Thoracic aorta (tissue), 2 donors: Measurements from ENCODE around the gene UCN. TPM values are rescaled to one million over a fixed set of nuclear protein-coding genes. Genes with fewer than 3 reads are reported as not detected.

ENCODE experiments used
- ATAC-seq: fragments of 150-250 bp; one replicate; pipeline ENCODE4 v1.8.0; 2017; ENCODE audit warnings: low read depth; ENCODE audit not compliant: insufficient number of reproducible peaks, low FRiP score
- DNase-seq: peaks from one replicate; pipeline ENCODE4 v3.0.0-alpha.2; 2020; ENCODE audit warnings: low spot score
- H3K27ac ChIP-seq, 2 donors: fragments of 200-600 bp; sonication (generic); 1 replicate in 1 of 2; 2 replicates in 1 of 2; pipeline ENCODE4 v1.5.1; 2016; ENCODE audit warnings: mild to moderate bottlenecking in 2 of 2, moderate library complexity in 2 of 2
- H3K27me3 ChIP-seq: fragments of 200-600 bp; sonication (generic); replicated peaks from 2 replicates; pipeline ENCODE4 v1.6.0; 2016; ENCODE audit warnings: mild to moderate bottlenecking; ENCODE audit not compliant: insufficient read depth
- H3K36me3 ChIP-seq: fragments of 200-600 bp; sonication (generic); one replicate; pipeline ENCODE4 v1.5.1; 2016
- H3K4me1 ChIP-seq, 2 donors: fragments of 200-600 bp; sonication (generic); 1 replicate in 1 of 2; 2 replicates in 1 of 2; pipeline versions ENCODE4 v1.5.1 to v1.6.0; 2016; ENCODE audit warnings: low read depth in 2 of 2, mild to moderate bottlenecking in 1 of 2; ENCODE audit not compliant: control insufficient read depth in 1 of 2
- H3K4me3 ChIP-seq: fragments of 200-600 bp; sonication (generic); 2 replicates; pipeline ENCODE4 v1.5.1; 2016; ENCODE audit warnings: mild to moderate bottlenecking
- H3K9me3 ChIP-seq: fragments of 200-600 bp; sonication (generic); 2 replicates; pipeline ENCODE4 v1.5.1; 2016
- total RNA-seq, 2 donors: library from RNA; depleted of rRNA; stranded (reverse); fragments of >200 nt; gene quantifications; one replicate each; pipeline versions ENCODE4 v1.1.0 to v1.2.3, GENCODE V29; 2016
- TF ChIP-seq, protein P1 (sequence below): fragments of 200-600 bp; sonication (generic); IDR thresholded peaks from one replicate; pipeline ENCODE4 v1.5.1; 2019; ENCODE audit warnings: antibody characterized with exemption

Gene UCN, protein sequence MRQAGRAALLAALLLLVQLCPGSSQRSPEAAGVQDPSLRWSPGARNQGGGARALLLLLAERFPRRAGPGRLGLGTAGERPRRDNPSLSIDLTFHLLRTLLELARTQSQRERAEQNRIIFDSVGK
- total RNA-seq: 1 to 10 TPM in 1 of 2 donors, not detected in 1; 1.8 TPM

DNA sequence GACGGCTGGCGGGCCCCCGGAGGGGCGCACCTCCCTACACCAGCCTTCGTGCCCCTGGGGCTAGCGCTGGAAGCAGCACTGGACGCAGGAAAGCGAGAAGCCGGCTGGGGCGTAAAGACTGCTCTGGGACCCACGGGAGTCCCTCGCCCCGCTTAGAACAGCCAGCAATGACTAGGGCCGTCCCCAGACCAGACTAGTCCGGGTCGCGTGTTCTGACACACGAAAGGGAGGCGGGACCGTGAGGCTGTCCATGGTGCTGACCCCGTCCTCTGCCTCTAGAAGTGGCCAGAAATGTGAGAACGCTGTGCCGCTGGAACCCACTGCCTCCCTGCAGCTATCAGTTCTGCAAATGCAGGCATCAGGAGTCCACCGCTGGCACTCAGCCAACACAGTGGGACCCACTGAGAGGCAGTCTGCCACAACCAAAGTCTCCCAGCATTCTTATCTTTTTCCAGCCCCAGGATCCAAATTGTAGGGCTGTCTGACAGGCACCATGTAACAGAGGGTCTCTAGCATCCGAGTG, at the start of gene UCN:
Gene UCN, minus strand, starts transcription at position 87 of the 523 bp plus-strand sequence. CDS start 550 bp downstream, outside the sequence.
- ATAC-seq: no peak
- no peak within 1 kb of the TSS for H3K4me3 ChIP-seq
- H3K9me3 ChIP-seq: no peaks in the 10 kb centered on the region
- H3K36me3 ChIP-seq: peaks cover 4% of the 10 kb centered on the region
- H3K4me1 ChIP-seq: peaks cover 5 to 20% of the 10 kb centered on the region in 2 donors
- no peaks in the 10 kb centered on the region for H3K27me3 ChIP-seq
- TF ChIP-seq, protein P1, sequence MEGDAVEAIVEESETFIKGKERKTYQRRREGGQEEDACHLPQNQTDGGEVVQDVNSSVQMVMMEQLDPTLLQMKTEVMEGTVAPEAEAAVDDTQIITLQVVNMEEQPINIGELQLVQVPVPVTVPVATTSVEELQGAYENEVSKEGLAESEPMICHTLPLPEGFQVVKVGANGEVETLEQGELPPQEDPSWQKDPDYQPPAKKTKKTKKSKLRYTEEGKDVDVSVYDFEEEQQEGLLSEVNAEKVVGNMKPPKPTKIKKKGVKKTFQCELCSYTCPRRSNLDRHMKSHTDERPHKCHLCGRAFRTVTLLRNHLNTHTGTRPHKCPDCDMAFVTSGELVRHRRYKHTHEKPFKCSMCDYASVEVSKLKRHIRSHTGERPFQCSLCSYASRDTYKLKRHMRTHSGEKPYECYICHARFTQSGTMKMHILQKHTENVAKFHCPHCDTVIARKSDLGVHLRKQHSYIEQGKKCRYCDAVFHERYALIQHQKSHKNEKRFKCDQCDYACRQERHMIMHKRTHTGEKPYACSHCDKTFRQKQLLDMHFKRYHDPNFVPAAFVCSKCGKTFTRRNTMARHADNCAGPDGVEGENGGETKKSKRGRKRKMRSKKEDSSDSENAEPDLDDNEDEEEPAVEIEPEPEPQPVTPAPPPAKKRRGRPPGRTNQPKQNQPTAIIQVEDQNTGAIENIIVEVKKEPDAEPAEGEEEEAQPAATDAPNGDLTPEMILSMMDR: no peak
- H3K27ac ChIP-seq: no peak within 1 kb of the TSS
- DNase-seq: no peak

DNA sequence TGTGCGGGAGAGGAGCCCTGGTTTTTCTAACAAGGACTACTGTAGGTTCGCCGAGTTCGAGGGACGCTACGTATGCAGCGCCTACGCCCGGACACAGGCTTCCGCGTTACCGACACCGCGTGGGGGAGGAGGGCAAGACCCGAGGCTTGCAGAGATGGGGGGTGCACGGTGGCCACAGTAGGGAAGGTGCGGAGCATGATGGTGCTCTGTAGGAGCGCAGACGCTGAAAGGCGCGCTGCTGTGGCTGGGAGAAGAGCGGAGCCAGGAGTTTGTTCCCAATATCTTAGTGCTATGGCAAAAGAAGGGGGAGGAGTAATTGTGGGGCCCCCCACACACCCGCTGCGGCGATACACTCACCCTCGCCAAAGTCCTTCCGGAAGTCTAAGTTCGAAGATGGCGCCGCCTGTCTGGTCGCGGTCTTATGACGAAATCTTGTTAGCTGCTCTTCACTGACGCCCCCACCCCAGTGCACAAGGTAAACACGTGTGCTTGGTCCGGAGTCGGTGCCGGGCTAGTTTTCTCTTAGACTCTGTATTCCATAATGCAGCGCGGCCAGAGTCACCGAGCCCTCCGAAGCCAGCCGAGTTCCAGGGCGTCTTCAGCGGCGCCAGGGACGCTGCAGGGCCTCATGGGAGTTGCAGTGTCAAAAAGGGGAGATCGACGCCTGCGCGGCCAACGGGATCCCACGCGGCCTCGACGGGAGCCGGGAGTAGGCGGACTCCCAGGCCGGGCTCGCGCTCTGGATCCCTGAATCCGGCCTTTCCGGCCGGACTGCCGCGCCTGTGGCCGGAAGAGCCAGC, 48.3 kb upstream of the UCN start, which contains the start of gene GTF3C2:
Gene GTF3C2, minus strand, starts transcription at position 383 of the 800 bp plus-strand sequence. CDS start 13,210 bp downstream, outside the sequence.
- peak within 1 kb of the TSS; percentile 85 for H3K4me3 ChIP-seq
- no peaks in the 10 kb centered on the region for H3K9me3 ChIP-seq
- H3K27me3 ChIP-seq: no peaks in the 10 kb centered on the region
- H3K36me3 ChIP-seq: no peaks in the 10 kb centered on the region
- TF ChIP-seq, protein P1: peak; percentile 15
- DNase-seq (peak; percentile 83), ATAC-seq (peak; percentile 92)
- H3K4me1 ChIP-seq: peaks cover 23 to 29% of the 10 kb centered on the region in 2 donors
- peak within 1 kb of the TSS; percentile 76 to 91 for H3K27ac ChIP-seq

DNA sequence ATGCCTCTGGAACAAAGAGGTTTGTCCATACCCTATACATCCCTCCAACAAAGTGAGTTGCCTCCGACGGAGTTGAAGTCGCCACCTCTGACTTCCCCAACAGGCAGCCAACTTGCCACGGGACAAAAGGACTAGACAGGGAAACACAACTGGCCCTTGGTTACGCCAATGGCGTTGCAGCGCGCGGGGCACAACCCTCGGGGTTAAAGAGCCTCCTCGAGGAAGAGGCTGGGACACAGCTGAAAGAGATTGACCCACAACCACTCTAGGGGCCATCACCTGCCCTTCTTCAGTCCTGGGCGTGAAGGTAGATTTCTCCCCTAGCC, 47.8 kb upstream of the UCN start:
- no peaks in the 10 kb centered on the region for H3K36me3 ChIP-seq
- DNase-seq: no peak
- H3K4me1 ChIP-seq: peaks cover 23 to 29% of the 10 kb centered on the region in 2 donors
- H3K9me3 ChIP-seq: no peaks in the 10 kb centered on the region
- TF ChIP-seq, protein P1: no peak
- ATAC-seq: no peak
- H3K27me3 ChIP-seq: no peaks in the 10 kb centered on the region
- H3K4me3 ChIP-seq: peak overlapping the region; percentile 85
- peak overlapping the region; percentile 76 to 91 for H3K27ac ChIP-seq

DNA sequence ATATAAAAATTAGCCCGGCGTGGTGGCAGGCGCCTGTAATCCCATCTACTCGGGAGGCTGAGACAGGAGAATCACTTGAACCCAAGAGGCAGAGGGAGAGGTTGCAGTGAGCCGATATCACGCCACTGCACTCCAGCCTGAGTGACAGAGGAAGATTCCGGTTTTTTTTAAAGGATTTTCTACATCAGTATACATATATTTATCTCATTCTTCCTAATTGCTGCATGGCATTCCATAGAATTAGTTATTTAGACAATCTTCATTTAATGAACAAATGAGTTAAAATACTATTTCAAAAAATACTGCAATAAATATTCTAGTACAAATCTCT, 46.3 kb upstream of the UCN start:
- no peaks in the 10 kb centered on the region for H3K27me3 ChIP-seq
- TF ChIP-seq, protein P1: no peak
- no peaks in the 10 kb centered on the region for H3K36me3 ChIP-seq
- peaks cover 23 to 29% of the 10 kb centered on the region in 2 donors for H3K4me1 ChIP-seq
- ATAC-seq: no peak
- no peak for DNase-seq
- H3K4me3 ChIP-seq: no peak overlapping the region
- H3K27ac ChIP-seq: no peak overlapping the region
- no peaks in the 10 kb centered on the region for H3K9me3 ChIP-seq
